IMR-90 (cell line): ENCODE data around the gene ADAMTS16. TPM values are rescaled to one million over a fixed set of nuclear protein-coding genes. Genes with fewer than 3 reads are reported as not detected.

ENCODE experiments used
- ATAC-seq: fragments of 200-7000 bp; cut with Tn5 transposase; 2 replicates; pipeline ENCODE4 v1.9.1; 2020; ENCODE audit warnings: low read depth, mild to moderate bottlenecking, moderate library complexity
- BruUV-seq: library from RNA; stranded (reverse); fragments of 400-500 nt; replicated peaks from 2 replicates; lab custom pipeline; 2021; lab: Mats Ljungman, UMichigan
- CTCF ChIA-PET: fragments of 300-600 bp; formaldehyde crosslinking; extraction: SDS; loops from one replicate; lab custom pipeline; 2021; ENCODE audit warnings: antibody characterized with exemption; lab: Yijun Ruan, JAX
- POLR2A ChIA-PET: fragments of 300-600 bp; sonication (Branson Sonifier 250); formaldehyde crosslinking; loops from one replicate; lab custom pipeline; 2022; ENCODE audit warnings: antibody characterized with exemption; ENCODE audit not compliant: unreplicated experiment; lab: Charles Lee
- DNase-seq: peaks from one replicate; pipeline ENCODE4 v3.0.0; 2013
- H2AFZ ChIP-seq: replicated peaks from 2 replicates; pipeline ENCODE3; 2013; ENCODE audit warnings: low read length, mild to moderate bottlenecking; ENCODE audit not compliant: poor library complexity
- H2AK5ac ChIP-seq: 2 replicates; pipeline ENCODE4 v1.6.1; 2013; ENCODE audit warnings: low read depth, low read length, inconsistent platforms
- H2AK9ac ChIP-seq: replicated peaks from 2 replicates; pipeline ENCODE3; 2013; ENCODE audit warnings: mild to moderate bottlenecking, low read depth, low read length, moderate library complexity; ENCODE audit not compliant: poor library complexity
- H2BK120ac ChIP-seq: 2 replicates; pipeline ENCODE4 v1.6.1; 2013; ENCODE audit warnings: low read depth, low read length, inconsistent platforms
- H2BK15ac ChIP-seq: 3 replicates; pipeline ENCODE4 v1.6.1; 2013; ENCODE audit warnings: low read depth, low read length, inconsistent platforms
- H2BK20ac ChIP-seq: 2 replicates; pipeline ENCODE4 v1.6.1; 2013; ENCODE audit warnings: low read depth, mild to moderate bottlenecking, inconsistent platforms, low read length, moderate library complexity
- H2BK5ac ChIP-seq: 2 replicates; pipeline ENCODE4 v1.6.1; 2013; ENCODE audit warnings: mild to moderate bottlenecking, low read depth, low read length, inconsistent platforms; ENCODE audit not compliant: poor library complexity, severe bottlenecking
- H3K14ac ChIP-seq: replicated peaks from 2 replicates; pipeline ENCODE4 v1.6.1; 2013; ENCODE audit warnings: low read depth, low read length, inconsistent platforms
- H3K18ac ChIP-seq: 2 replicates; pipeline ENCODE4 v1.6.1; 2013; ENCODE audit warnings: low read depth, low read length, control low read depth
- H3K23ac ChIP-seq: 2 replicates; pipeline ENCODE4 v1.6.1; 2013; ENCODE audit warnings: low read depth, low read length, inconsistent platforms
- H3K27ac ChIP-seq: 2 replicates; pipeline ENCODE4 v1.5.1; 2013; ENCODE audit warnings: mild to moderate bottlenecking, control low read depth, low read length; ENCODE audit not compliant: insufficient read depth
- H3K27me3 ChIP-seq: 2 replicates; pipeline ENCODE4 v1.6.1; 2013; ENCODE audit warnings: low read length; ENCODE audit not compliant: control insufficient read depth, insufficient read depth
- H3K36me3 ChIP-seq: 2 replicates; pipeline ENCODE4 v1.6.1; 2013; ENCODE audit warnings: low read length, mixed read lengths; ENCODE audit not compliant: control insufficient read depth, insufficient read depth
- H3K4ac ChIP-seq: 2 replicates; pipeline ENCODE4 v1.6.1; 2013; ENCODE audit warnings: low read depth, low read length, inconsistent platforms
- H3K4me1 ChIP-seq: 2 replicates; pipeline ENCODE4 v1.6.1; 2013; ENCODE audit warnings: low read length, mixed read lengths; ENCODE audit not compliant: control insufficient read depth, insufficient read depth
- H3K4me2 ChIP-seq: 2 replicates; pipeline ENCODE4 v1.6.1; 2013; ENCODE audit warnings: low read depth, mild to moderate bottlenecking, control low read depth, low read length, moderate library complexity
- H3K4me3 ChIP-seq: 2 replicates; pipeline ENCODE4 v1.5.1; 2013; ENCODE audit warnings: low read depth, mild to moderate bottlenecking, control low read depth, low read length, moderate library complexity; ENCODE audit not compliant: insufficient read depth
- H3K56ac ChIP-seq: 2 replicates; pipeline ENCODE4 v1.6.1; 2013; ENCODE audit warnings: low read length, inconsistent platforms; ENCODE audit not compliant: insufficient read depth; ENCODE audit errors: extremely low read depth
- H3K79me1 ChIP-seq, 2 experiments: 2 replicates each; pipeline ENCODE4 v1.6.1; 2013; ENCODE audit warnings: low read length in 2 of 2, inconsistent platforms in 1 of 2, low read depth in 1 of 2
- H3K9ac ChIP-seq: 2 replicates; pipeline ENCODE4 v1.6.1; 2013; ENCODE audit warnings: low read depth, low read length, control low read depth
- H3K9me1 ChIP-seq: 2 replicates; pipeline ENCODE4 v1.6.1; 2013; ENCODE audit warnings: low read length, inconsistent platforms; ENCODE audit not compliant: insufficient read depth
- H3K9me3 ChIP-seq: 2 replicates; pipeline ENCODE4 v1.6.1; 2013; ENCODE audit warnings: low read length; ENCODE audit not compliant: control insufficient read depth, insufficient read depth
- H4K20me1 ChIP-seq: 2 replicates; pipeline ENCODE4 v1.6.1; 2013; ENCODE audit warnings: low read length, inconsistent platforms; ENCODE audit not compliant: insufficient read depth
- H4K5ac ChIP-seq: 2 replicates; pipeline ENCODE4 v1.6.1; 2013; ENCODE audit warnings: mild to moderate bottlenecking, low read depth, low read length, control low read depth
- H4K8ac ChIP-seq, 2 experiments: 2 replicates each; pipeline ENCODE4 v1.6.1; 2013; ENCODE audit warnings: low read depth in 2 of 2, low read length in 2 of 2, control low read depth in 1 of 2, inconsistent platforms in 1 of 2
- H4K91ac ChIP-seq: 2 replicates; pipeline ENCODE4 v1.6.1; 2013; ENCODE audit warnings: low read depth, low read length, inconsistent platforms; ENCODE audit not compliant: insufficient read depth
- CEBPB ChIP-seq: IDR thresholded peaks from 2 replicates; pipeline ENCODE4 v1.6.1; 2012; ENCODE audit warnings: low read depth, low read length, improper control_type of control experiment
- MAFK ChIP-seq: IDR thresholded peaks from 2 replicates; pipeline ENCODE4 v1.6.1; 2012; ENCODE audit warnings: low read depth, low read length, improper control_type of control experiment
- MAZ ChIP-seq: IDR thresholded peaks from 2 replicates; pipeline ENCODE4 v1.6.1; 2012; ENCODE audit warnings: low read depth, mild to moderate bottlenecking, low read length, improper control_type of control experiment, moderate library complexity, borderline replicate concordance
- NFE2L2 ChIP-seq: fragments of 150-350 bp; IDR thresholded peaks from 2 replicates; pipeline ENCODE4 v1.6.1; 2016; ENCODE audit warnings: low read depth, mild to moderate bottlenecking, low read length
- POLR2A ChIP-seq: IDR thresholded peaks from 2 replicates; pipeline ENCODE4 v1.6.1; 2012; ENCODE audit warnings: mild to moderate bottlenecking, low read depth, low read length
- RAD21 ChIP-seq: IDR thresholded peaks from 2 replicates; pipeline ENCODE4 v1.6.1; 2012; ENCODE audit warnings: low read length, improper control_type of control experiment
- RFX5 ChIP-seq: IDR thresholded peaks from 2 replicates; pipeline ENCODE4 v1.8.0; 2012; ENCODE audit warnings: low read depth, mild to moderate bottlenecking, low read length, moderate library complexity
- WGBS, 2 experiments: methylation state at CpG; one replicate each; pipeline versions ENCODE4 v1.1.5 to v1.1.7; 2013; ENCODE audit warnings: missing lambda C conversion rate in 2 of 2; ENCODE audit not compliant: insufficient read length in 1 of 2; ENCODE audit errors: extremely low coverage in 2 of 2; 5-methylcytosine and 5-hydroxymethylcytosine counted together
- dilution Hi-C: fragments of 300-500 bp; cut with HindIII; formaldehyde crosslinking; loops from one replicate; pipeline ENCODE4 v1.14.3; 2018; ENCODE audit warnings: low sequenced_read_pairs; ENCODE audit not compliant: unreplicated experiment
- in situ Hi-C: fragments of 300-500 bp; cut with MboI; formaldehyde crosslinking; loops from 3 replicates; pipeline ENCODE4 v1.14.3; 2019; ENCODE audit warnings: low sequenced_read_pairs, inconsistent platforms, mixed read lengths
- intact Hi-C: fragments of 100-400 bp; cut with micrococcal nuclease; formaldehyde crosslinking; loops from 2 replicates; pipeline ENCODE4 v1.10.0; 2022
- polyA plus RNA-seq, 3 experiments: library from polyadenylated mRNA; depleted of rRNA; stranded (reverse); fragments of >200 nt; gene quantifications; 2 replicates each; pipeline ENCODE4 v1.2.3, GENCODE V29; 2012; ENCODE audit warnings: low replicate concordance in 1 of 3
- total RNA-seq: library from RNA; depleted of rRNA; stranded (reverse); fragments of >200 nt; gene quantifications from 2 replicates; pipeline ENCODE4 v1.2.3, GENCODE V29; 2012
- TF ChIP-seq, protein P1 (sequence below): conservative IDR thresholded peaks from 2 replicates; pipeline ENCODE4 v1.5.1; 2012; ENCODE audit warnings: mild to moderate bottlenecking, low read depth, low read length, improper control_type of control experiment
- TF ChIP-seq, protein P2 (sequence below): fragments of 150-350 bp; IDR thresholded peaks from 2 replicates; pipeline ENCODE4 v1.6.1; 2016; ENCODE audit warnings: low read depth, mild to moderate bottlenecking, low read length, moderate library complexity, borderline replicate concordance

Gene ADAMTS16
- total and polyA plus RNA-seq, 2 of the 4 experiments (the other 2 are of a cell fraction) = 0.09 to 0.18 TPM

DNA sequence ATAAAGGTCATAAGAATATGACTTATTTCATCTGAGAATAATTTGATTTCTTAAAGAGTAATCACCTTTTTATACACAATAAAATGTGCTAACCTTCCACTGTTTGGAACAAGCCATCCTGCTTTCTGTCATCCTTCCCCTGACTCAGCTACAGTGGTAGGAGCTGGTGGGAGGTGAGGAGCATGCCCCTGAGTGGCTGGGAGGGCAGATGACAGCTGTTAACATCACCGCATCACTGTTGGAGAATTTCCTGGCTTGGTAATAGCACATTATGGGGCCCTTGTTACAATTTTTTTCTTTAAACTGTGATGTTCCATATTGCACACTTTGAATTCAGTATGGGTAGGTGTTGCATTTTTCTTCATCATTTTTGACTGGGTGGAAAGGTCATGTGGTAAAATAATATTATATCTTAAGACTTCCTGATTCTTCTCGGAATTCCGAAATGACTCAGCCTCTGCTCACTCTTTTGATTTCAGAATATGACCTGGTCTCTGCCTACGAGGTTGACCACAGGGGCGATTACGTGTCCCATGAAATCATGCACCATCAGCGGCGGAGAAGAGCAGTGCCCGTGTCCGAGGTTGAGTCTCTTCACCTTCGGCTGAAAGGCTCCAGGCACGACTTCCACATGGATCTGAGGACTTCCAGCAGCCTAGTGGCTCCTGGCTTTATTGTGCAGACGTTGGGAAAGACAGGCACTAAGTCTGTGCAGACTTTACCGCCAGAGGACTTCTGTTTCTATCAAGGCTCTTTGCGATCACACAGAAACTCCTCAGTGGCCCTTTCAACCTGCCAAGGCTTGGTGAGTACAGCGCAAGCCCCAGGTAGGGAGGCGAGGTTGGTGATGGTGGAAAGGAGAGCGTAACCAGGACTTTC is 5.8 kb downstream of the ADAMTS16 start:
- Histone ChIP-seq H3K4me3 (no peak overlapping the region), H4K91ac (no peak overlapping the region), H3K9ac (no peak overlapping the region), H3K9me3 (no peaks in the 10 kb centered on the region), H3K4me2 (0 out of 2 replicates have a peak overlapping the region, but pooled peaks have one; percentile 15), H2AK5ac (no peak overlapping the region), H2BK20ac (no peak overlapping the region), H3K56ac (no peak overlapping the region), H4K8ac (no peak overlapping the region), H2BK120ac (no peak overlapping the region), H3K18ac (no peak overlapping the region), H3K4ac (no peak overlapping the region), H3K36me3 (no peaks in the 10 kb centered on the region), H3K4me1 (no peaks in the 10 kb centered on the region), H2BK5ac (no peak overlapping the region), H3K23ac (no peak overlapping the region), H3K27ac (no peak overlapping the region; the same call in 1 of the 2 replicates), H2BK15ac (no peak overlapping the region), H4K5ac (no peak overlapping the region), H2AK9ac (no peak overlapping the region), H4K20me1 (no peaks in the 10 kb centered on the region), H3K27me3 (peaks cover 5% of the 10 kb centered on the region; the same call in 1 of the 2 replicates), H2AFZ (no peak overlapping the region), H3K79me1 (no peaks in the 10 kb centered on the region), H3K9me1 (no peaks in the 10 kb centered on the region), H3K14ac (no peak overlapping the region)
- POLR2A ChIA-PET = no interaction called here
- intact Hi-C loops = no loop called here
- BruUV-seq = no TSS peak
- DNase-seq = peak; percentile 33
- dilution Hi-C loops = no loop called here
- TF ChIP-seq MAZ = no peak
- no peak for TF ChIP-seq MAFK
- no peak for TF ChIP-seq POLR2A
- TF ChIP-seq CEBPB = no peak
- no peak for TF ChIP-seq NFE2L2
- TF ChIP-seq RFX5 = no peak
- TF ChIP-seq, protein P1, sequence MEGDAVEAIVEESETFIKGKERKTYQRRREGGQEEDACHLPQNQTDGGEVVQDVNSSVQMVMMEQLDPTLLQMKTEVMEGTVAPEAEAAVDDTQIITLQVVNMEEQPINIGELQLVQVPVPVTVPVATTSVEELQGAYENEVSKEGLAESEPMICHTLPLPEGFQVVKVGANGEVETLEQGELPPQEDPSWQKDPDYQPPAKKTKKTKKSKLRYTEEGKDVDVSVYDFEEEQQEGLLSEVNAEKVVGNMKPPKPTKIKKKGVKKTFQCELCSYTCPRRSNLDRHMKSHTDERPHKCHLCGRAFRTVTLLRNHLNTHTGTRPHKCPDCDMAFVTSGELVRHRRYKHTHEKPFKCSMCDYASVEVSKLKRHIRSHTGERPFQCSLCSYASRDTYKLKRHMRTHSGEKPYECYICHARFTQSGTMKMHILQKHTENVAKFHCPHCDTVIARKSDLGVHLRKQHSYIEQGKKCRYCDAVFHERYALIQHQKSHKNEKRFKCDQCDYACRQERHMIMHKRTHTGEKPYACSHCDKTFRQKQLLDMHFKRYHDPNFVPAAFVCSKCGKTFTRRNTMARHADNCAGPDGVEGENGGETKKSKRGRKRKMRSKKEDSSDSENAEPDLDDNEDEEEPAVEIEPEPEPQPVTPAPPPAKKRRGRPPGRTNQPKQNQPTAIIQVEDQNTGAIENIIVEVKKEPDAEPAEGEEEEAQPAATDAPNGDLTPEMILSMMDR = no peak
- TF ChIP-seq RAD21 = no peak
- TF ChIP-seq, protein P2, sequence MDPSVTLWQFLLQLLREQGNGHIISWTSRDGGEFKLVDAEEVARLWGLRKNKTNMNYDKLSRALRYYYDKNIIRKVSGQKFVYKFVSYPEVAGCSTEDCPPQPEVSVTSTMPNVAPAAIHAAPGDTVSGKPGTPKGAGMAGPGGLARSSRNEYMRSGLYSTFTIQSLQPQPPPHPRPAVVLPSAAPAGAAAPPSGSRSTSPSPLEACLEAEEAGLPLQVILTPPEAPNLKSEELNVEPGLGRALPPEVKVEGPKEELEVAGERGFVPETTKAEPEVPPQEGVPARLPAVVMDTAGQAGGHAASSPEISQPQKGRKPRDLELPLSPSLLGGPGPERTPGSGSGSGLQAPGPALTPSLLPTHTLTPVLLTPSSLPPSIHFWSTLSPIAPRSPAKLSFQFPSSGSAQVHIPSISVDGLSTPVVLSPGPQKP = no peak
- WGBS, 2 experiments = 56% methylated on average over 6 of the region's 18 CpGs; no CpG with 5 or more reads in 1 of the 2 experiments
- no peak for ATAC-seq
- CTCF ChIA-PET = no interaction called here
- in situ Hi-C loops = no loop called here
